Measurements from ENCODE around the gene SLC4A7. TPM values are rescaled to one million over a fixed set of nuclear protein-coding genes. Genes with fewer than 3 reads are reported as not detected.
"Not testable (repeated sequence)": the region's sequence is repeated elsewhere in the genome, so short reads cannot be mapped to it uniquely, and the experiment has no call there.

The SLC4A7 gene
- total RNA-seq (10 to 100 TPM; 61.0 to 62.8 TPM), polyA plus RNA-seq (10 to 100 TPM in 1 of 2 donors, 1 to 10 TPM in 1; 5.4 to 14.0 TPM)
- long read RNA-seq, donor 1, partial matches to known transcripts: 2 of 12 reads
- long read RNA-seq, donor 1, other reads (novel, unspliced or antisense): 10 of 12 reads
- long read RNA-seq, donor 2, partial matches to known transcripts: 3 of 11 reads
- long read RNA-seq, donor 2, other reads (novel, unspliced or antisense): 8 of 11 reads

- Histone ChIP-seq H3K27me3 (ENCODE audit: control insufficient read depth in 1 of 2, insufficient read depth in 2 of 2, low read length in 1 of 2) (no peaks in the 10 kb centered on the region), H3K36me3 (ENCODE audit: control insufficient read depth in 1 of 2, insufficient read depth in 2 of 2, low read length in 1 of 2) (no peaks in the 10 kb centered on the region), H3K9me3 (ENCODE audit: control insufficient read depth, low read length) (no peaks in the 10 kb centered on the region), H3K4me1 (ENCODE audit: control insufficient read depth in 1 of 2, insufficient read depth in 2 of 2, low read length in 2 of 2) (no peaks in the 10 kb centered on the region), H3K27ac (ENCODE audit: low read depth in 1 of 2, low read length in 2 of 2) (peak within 1 kb of the TSS; percentile 71 to 91), H3K4me3 (ENCODE audit: low read length in 2 of 2) (peak within 1 kb of the TSS; percentile 84 to 96)
- ATAC-seq (ENCODE audit: low FRiP score): peak; percentile 99
- intact Hi-C loops (cut with DNase I): loop anchor here (1.0 to 10.0 kb wide), 4 partner anchors 19 to 193 kb away; no protein-coding TSS in a partner anchor
- WGBS, 2 donors: 1% methylated on average over 71 to 100 of the region's 100 CpGs
- DNase-seq: peak; percentile 99 to 100
Observed at GRCh38 chr3:27484015-27484844, at the start of gene SLC4A7. Gene SLC4A7 (minus strand): TSS chr3:27484384. CDS start chr3:27484126, 258 bp downstream.

GRCh38 chr3:27533261-27533607, 49.0 kb upstream of the SLC4A7 start:
- Histone ChIP-seq H3K4me1 (ENCODE audit: control insufficient read depth in 1 of 2, insufficient read depth in 2 of 2, low read length in 2 of 2) (peaks cover 0 to 3% of the 10 kb centered on the region in 2 donors), H3K27ac (ENCODE audit: low read depth in 1 of 2, low read length in 2 of 2) (peak overlapping the region; percentile 39 to 60), H3K4me3 (ENCODE audit: low read length in 2 of 2) (no peak overlapping the region), H3K27me3 (ENCODE audit: control insufficient read depth in 1 of 2, insufficient read depth in 2 of 2, low read length in 1 of 2) (no peaks in the 10 kb centered on the region), H3K9me3 (ENCODE audit: control insufficient read depth, low read length) (no peaks in the 10 kb centered on the region), H3K36me3 (ENCODE audit: control insufficient read depth in 1 of 2, insufficient read depth in 2 of 2, low read length in 1 of 2) (no peaks in the 10 kb centered on the region)
- ATAC-seq (ENCODE audit: low FRiP score) (peak; percentile 4), DNase-seq (no peak)
- intact Hi-C loops (cut with DNase I): loop anchor here (5.0 to 10.0 kb wide), 3 partner anchors 44 to 104 kb away; partner anchors contain the start of gene SLC4A7 (in 1 of the 2)
- WGBS, 2 donors: 29 to 31% methylated on average over 4 of the region's 4 CpGs

GRCh38 chr3:27532426-27533260, 48.5 kb upstream of the SLC4A7 start:
- peaks cover 0 to 3% of the 10 kb centered on the region in 2 donors for H3K4me1 ChIP-seq (ENCODE audit: control insufficient read depth in 1 of 2, insufficient read depth in 2 of 2, low read length in 2 of 2)

GRCh38 chr3:27531193-27531751, 47.1 kb upstream of the SLC4A7 start:
- H3K27ac ChIP-seq (ENCODE audit: low read depth in 1 of 2, low read length in 2 of 2); DNase-seq; H3K36me3 ChIP-seq (ENCODE audit: control insufficient read depth in 1 of 2, insufficient read depth in 2 of 2, low read length in 1 of 2); ATAC-seq (ENCODE audit: low FRiP score); H3K9me3 ChIP-seq (ENCODE audit: control insufficient read depth, low read length); H3K4me3 ChIP-seq (ENCODE audit: low read length in 2 of 2); H3K27me3 ChIP-seq (ENCODE audit: control insufficient read depth in 1 of 2, insufficient read depth in 2 of 2, low read length in 1 of 2); H3K4me1 ChIP-seq (ENCODE audit: control insufficient read depth in 1 of 2, insufficient read depth in 2 of 2, low read length in 2 of 2): not testable (repeated sequence)
- intact Hi-C loops (cut with DNase I): loop anchor here (5.0 to 10.0 kb wide), 3 partner anchors 46 to 106 kb away; partner anchors contain the start of gene SLC4A7 (in 1 of the 2)
- 96 to 98% methylated on average over 8 of the region's 8 CpGs for WGBS, 2 donors

More at GRCh38 chr3:27532426-27533260, 48.5 kb upstream of the SLC4A7 start:
- Histone ChIP-seq H3K27ac (ENCODE audit: low read depth in 1 of 2, low read length in 2 of 2) (peak overlapping the region; percentile 39 to 60), H3K36me3 (ENCODE audit: control insufficient read depth in 1 of 2, insufficient read depth in 2 of 2, low read length in 1 of 2) (no peaks in the 10 kb centered on the region), H3K27me3 (ENCODE audit: control insufficient read depth in 1 of 2, insufficient read depth in 2 of 2, low read length in 1 of 2) (no peaks in the 10 kb centered on the region), H3K4me3 (ENCODE audit: low read length in 2 of 2) (no peak overlapping the region), H3K9me3 (ENCODE audit: control insufficient read depth, low read length) (no peaks in the 10 kb centered on the region)
- ATAC-seq (ENCODE audit: low FRiP score) (no peak), DNase-seq (no peak)
- WGBS, 2 donors: 93 to 94% methylated on average over 8 of the region's 8 CpGs
- intact Hi-C loops (cut with DNase I): loop anchor here (5.0 to 10.0 kb wide), 3 partner anchors 45 to 105 kb away; partner anchors contain the start of gene SLC4A7 (in 1 of the 2)

- Histone ChIP-seq H3K27me3 (ENCODE audit: control insufficient read depth in 1 of 2, insufficient read depth in 2 of 2, low read length in 1 of 2) (no peaks in the 10 kb centered on the region), H3K9me3 (ENCODE audit: control insufficient read depth, low read length) (no peaks in the 10 kb centered on the region), H3K4me3 (ENCODE audit: low read length in 2 of 2) (no peak overlapping the region), H3K27ac (ENCODE audit: low read depth in 1 of 2, low read length in 2 of 2) (no peak overlapping the region), H3K4me1 (ENCODE audit: control insufficient read depth in 1 of 2, insufficient read depth in 2 of 2, low read length in 2 of 2) (peaks cover 0 to 3% of the 10 kb centered on the region in 2 donors), H3K36me3 (ENCODE audit: control insufficient read depth in 1 of 2, insufficient read depth in 2 of 2, low read length in 1 of 2) (no peaks in the 10 kb centered on the region)
- DNase-seq: no peak
- no peak for ATAC-seq (ENCODE audit: low FRiP score)
- intact Hi-C loops (cut with DNase I): no loop called here
Observed at GRCh38 chr3:27528791-27529190, 44.6 kb upstream of the SLC4A7 start.

- no peaks in the 10 kb centered on the region for H3K9me3 ChIP-seq (ENCODE audit: control insufficient read depth, low read length)
- H3K36me3 ChIP-seq (ENCODE audit: control insufficient read depth in 1 of 2, insufficient read depth in 2 of 2, low read length in 1 of 2): no peaks in the 10 kb centered on the region
- intact Hi-C loops (cut with DNase I): no loop called here
- no peak for ATAC-seq (ENCODE audit: low FRiP score)
- WGBS, 2 donors: 94 to 97% methylated on average over 6 of the region's 6 CpGs
- H3K4me3 ChIP-seq (ENCODE audit: low read length in 2 of 2): no peak overlapping the region
- no peak overlapping the region for H3K27ac ChIP-seq (ENCODE audit: low read depth in 1 of 2, low read length in 2 of 2)
- no peaks in the 10 kb centered on the region for H3K27me3 ChIP-seq (ENCODE audit: control insufficient read depth in 1 of 2, insufficient read depth in 2 of 2, low read length in 1 of 2)
- no peak for DNase-seq
- H3K4me1 ChIP-seq (ENCODE audit: control insufficient read depth in 1 of 2, insufficient read depth in 2 of 2, low read length in 2 of 2): peaks cover 0 to 9% of the 10 kb centered on the region in 2 donors
Observed at GRCh38 chr3:27526614-27527315, 42.6 kb upstream of the SLC4A7 start.

DNA sequence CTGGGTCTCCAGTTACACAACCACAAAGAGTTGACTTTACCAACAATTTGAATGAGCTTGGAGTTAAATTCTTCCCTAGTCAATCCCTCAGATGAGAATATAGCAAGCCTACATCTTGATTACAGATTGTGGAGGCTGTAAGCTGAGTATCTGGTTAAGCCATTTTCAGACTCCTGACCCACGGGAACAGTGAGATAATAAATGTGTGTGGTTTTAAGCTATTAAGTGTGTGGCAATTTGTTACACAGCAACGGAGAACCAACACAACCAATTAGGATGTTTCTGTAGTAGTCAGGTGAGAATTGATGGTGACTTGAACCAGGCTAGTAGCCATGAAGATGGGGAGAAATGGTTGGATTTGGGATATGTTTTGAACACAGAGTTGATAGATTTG, 37.7 kb upstream of the SLC4A7 start:
- Histone ChIP-seq H3K36me3 (ENCODE audit: control insufficient read depth in 1 of 2, insufficient read depth in 2 of 2, low read length in 1 of 2) (no peaks in the 10 kb centered on the region), H3K9me3 (ENCODE audit: control insufficient read depth, low read length) (no peaks in the 10 kb centered on the region), H3K27me3 (ENCODE audit: control insufficient read depth in 1 of 2, insufficient read depth in 2 of 2, low read length in 1 of 2) (no peaks in the 10 kb centered on the region), H3K4me1 (ENCODE audit: control insufficient read depth in 1 of 2, insufficient read depth in 2 of 2, low read length in 2 of 2) (peaks cover 0 to 16% of the 10 kb centered on the region in 2 donors), H3K4me3 (ENCODE audit: low read length in 2 of 2) (no peak overlapping the region), H3K27ac (ENCODE audit: low read depth in 1 of 2, low read length in 2 of 2) (peak overlapping the region; percentile 30 to 80)
- WGBS, 2 donors: 74 to 81% methylated on average over 2 of the region's 2 CpGs
- ATAC-seq (ENCODE audit: low FRiP score) (peak; percentile 9), DNase-seq (no peak)
- intact Hi-C loops (cut with DNase I): loop anchor here (2.0 to 5.0 kb wide), 2 partner anchors 17 to 55 kb away; no protein-coding TSS in a partner anchor

Data from aorta (tissue), 5 donors.